A673 (cell line): Measurements from ENCODE around the gene MIEF2. TPM values are rescaled to one million over a fixed set of nuclear protein-coding genes. Genes with fewer than 3 reads are reported as not detected.

Experiments used
- BruUV-seq: library from RNA; stranded (reverse); fragments of 400-500 nt; replicated peaks from 2 replicates; lab custom pipeline; 2021; lab: Mats Ljungman, UMichigan
- CTCF ChIA-PET: fragments of 300-600 bp; sonication (Branson Sonifier 250); formaldehyde crosslinking; loops from one replicate; lab custom pipeline; 2022; ENCODE audit warnings: antibody characterized with exemption; lab: Charles Lee
- POLR2A ChIA-PET: fragments of 300-600 bp; sonication (Branson Sonifier 250); formaldehyde crosslinking; loops from one replicate; lab custom pipeline; 2022; ENCODE audit warnings: antibody characterized with exemption; ENCODE audit not compliant: low non-redundant PET; lab: Charles Lee
- DNase-seq: peaks from one replicate; pipeline ENCODE4 v3.0.0-alpha.2; 2015; ENCODE audit warnings: low spot score
- H3K27ac ChIP-seq: fragments of 200-600 bp; sonication (generic); 2 replicates; pipeline ENCODE4 v1.5.1; 2016; ENCODE audit warnings: mixed run types, low read depth, mild to moderate bottlenecking, mixed read lengths, antibody characterized with exemption, low read length; ENCODE audit not compliant: poor library complexity, severe bottlenecking
- H3K27me3 ChIP-seq: fragments of 200-600 bp; sonication (generic); replicated peaks from 2 replicates; pipeline ENCODE4 v1.6.1; 2017; ENCODE audit warnings: mixed run types, low read depth, mild to moderate bottlenecking, mixed read lengths, antibody characterized with exemption, low read length; ENCODE audit not compliant: insufficient read depth, poor library complexity
- H3K36me3 ChIP-seq: fragments of 200-600 bp; sonication (generic); 2 replicates; pipeline ENCODE4 v1.6.1; 2016; ENCODE audit warnings: mixed run types, mild to moderate bottlenecking, mixed read lengths, antibody characterized with exemption, low read length; ENCODE audit not compliant: insufficient read depth, poor library complexity, severe bottlenecking
- H3K4me1 ChIP-seq: fragments of 200-600 bp; sonication (generic); 2 replicates; pipeline ENCODE4 v1.6.1; 2017; ENCODE audit warnings: mixed run types, mild to moderate bottlenecking, mixed read lengths, antibody characterized with exemption, low read length; ENCODE audit not compliant: insufficient read depth, poor library complexity, severe bottlenecking
- H3K4me3 ChIP-seq: fragments of 200-600 bp; sonication (generic); 2 replicates; pipeline ENCODE4 v1.5.1; 2016; ENCODE audit warnings: low read depth, mixed run types, mild to moderate bottlenecking, mixed read lengths, low read length; ENCODE audit not compliant: poor library complexity, severe bottlenecking
- H3K9me3 ChIP-seq: fragments of 200-600 bp; sonication (generic); 2 replicates; pipeline ENCODE4 v1.6.1; 2016; ENCODE audit warnings: mixed run types, low read depth, mild to moderate bottlenecking, mixed read lengths, antibody characterized with exemption, low read length; ENCODE audit not compliant: poor library complexity, severe bottlenecking
- CTCF ChIP-seq: fragments of 300-800, 200-600 bp; sonication (generic); conservative IDR thresholded peaks from 2 replicates; pipeline ENCODE4 v1.5.1; 2017; ENCODE audit warnings: low read depth, mild to moderate bottlenecking, antibody characterized with exemption, low read length, moderate library complexity, mixed read lengths
- EZH2 ChIP-seq: fragments of 200-600 bp; sonication (generic); IDR thresholded peaks from 2 replicates; pipeline ENCODE4 v1.6.1; 2017; ENCODE audit warnings: borderline replicate concordance, low read depth, mild to moderate bottlenecking, mixed read lengths, antibody characterized with exemption, low read length; ENCODE audit not compliant: poor library complexity, severe bottlenecking
- intact Hi-C: fragments of 100-400 bp; cut with micrococcal nuclease; formaldehyde crosslinking; loops from one replicate; pipeline ENCODE4 v1.10.0; 2022; ENCODE audit not compliant: unreplicated experiment
- total RNA-seq: library from RNA; stranded (reverse); gene quantifications from 2 replicates; pipeline ENCODE4 v1.2.3, GENCODE V29; 2021

The MIEF2 gene
- total RNA-seq, 1 experiment from 2014 or later = 8.1 TPM

GRCh38 chr17:18231164-18231563 lies 29.3 kb upstream of the MIEF2 start:
- Histone ChIP-seq H3K27me3 (no peaks in the 10 kb centered on the region), H3K4me3 (no peak overlapping the region), H3K27ac (no peak overlapping the region), H3K4me1 (peaks cover 5% of the 10 kb centered on the region), H3K36me3 (peaks cover 12% of the 10 kb centered on the region), H3K9me3 (no peaks in the 10 kb centered on the region)
- POLR2A ChIA-PET = no interaction called here
- CTCF ChIA-PET = no interaction called here
- DNase-seq = no peak
- TF ChIP-seq CTCF = no peak
- TF ChIP-seq EZH2 = no peak
- intact Hi-C loops = no loop called here
- BruUV-seq = no TSS peak

- TF ChIP-seq EZH2 (no peak), CTCF (no peak)
- intact Hi-C loops = no loop called here
- no peak for DNase-seq
- no peaks in the 10 kb centered on the region for H3K9me3 ChIP-seq
- H3K27ac ChIP-seq = no peak overlapping the region
- ChIA-PET POLR2A (no interaction called here), CTCF (no interaction called here)
- H3K36me3 ChIP-seq = peaks cover 12% of the 10 kb centered on the region
- H3K4me1 ChIP-seq = no peaks in the 10 kb centered on the region
- H3K27me3 ChIP-seq = no peaks in the 10 kb centered on the region
- H3K4me3 ChIP-seq = no peak overlapping the region
- no TSS peak for BruUV-seq
These were observed 26.5 kb upstream of the MIEF2 start for GRCh38 chr17:18233803-18234518.

GRCh38 chr17:18234853-18235380 lies 25.5 kb upstream of the MIEF2 start:
- Histone ChIP-seq H3K9me3 (no peaks in the 10 kb centered on the region), H3K27ac (no peak overlapping the region), H3K36me3 (peaks cover 12% of the 10 kb centered on the region), H3K4me1 (no peaks in the 10 kb centered on the region), H3K27me3 (no peaks in the 10 kb centered on the region), H3K4me3 (no peak overlapping the region)
- no peak for DNase-seq
- intact Hi-C loops = no loop called here
- BruUV-seq = no TSS peak
- CTCF ChIA-PET = no interaction called here
- POLR2A ChIA-PET = no interaction called here
- TF ChIP-seq CTCF (no peak), EZH2 (no peak)
